Retinal pigment epithelial cell (primary cell): ENCODE data around the gene CLEC16A.
A peak's percentile ranks its signal among the peaks of the same experiment; 100 is the strongest.

ENCODE experiments used
- DNase-seq: peaks from one replicate; pipeline ENCODE4 v3.0.0-alpha.2; 2010; ENCODE audit warnings: low read depth
- H3K4me3 ChIP-seq: 2 replicates; pipeline ENCODE4 v1.5.1; 2011; ENCODE audit warnings: mild to moderate bottlenecking, low read length, control low read depth, moderate library complexity
- TF ChIP-seq, protein P1 (sequence below): conservative IDR thresholded peaks from 2 replicates; pipeline ENCODE4 v1.5.1; 2011; ENCODE audit warnings: low read depth, low read length, control low read depth, inconsistent platforms

Gene CLEC16A

DNA sequence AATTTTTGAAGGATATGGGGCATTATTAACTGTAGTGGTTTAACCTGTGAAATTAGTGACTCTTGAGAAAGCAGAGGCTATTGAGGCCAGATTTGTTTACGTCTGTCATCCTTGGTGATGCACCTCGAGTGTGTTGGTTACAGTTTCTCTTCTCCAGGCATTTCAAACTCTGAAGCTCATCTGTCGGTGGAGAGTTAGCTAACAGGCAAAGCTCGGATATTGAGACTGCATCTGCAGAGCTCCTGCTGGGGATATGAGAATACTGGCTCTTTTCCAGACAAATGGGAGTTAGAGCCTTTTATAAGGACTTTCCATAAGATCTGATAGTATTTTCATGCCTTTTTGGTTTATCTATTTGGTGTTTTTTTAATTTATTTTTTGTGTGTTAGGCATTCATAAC is 6.7 kb downstream of the CLEC16A start:
- DNase-seq = no peak
- H3K4me3 ChIP-seq = no peak overlapping the region
- TF ChIP-seq, protein P1, sequence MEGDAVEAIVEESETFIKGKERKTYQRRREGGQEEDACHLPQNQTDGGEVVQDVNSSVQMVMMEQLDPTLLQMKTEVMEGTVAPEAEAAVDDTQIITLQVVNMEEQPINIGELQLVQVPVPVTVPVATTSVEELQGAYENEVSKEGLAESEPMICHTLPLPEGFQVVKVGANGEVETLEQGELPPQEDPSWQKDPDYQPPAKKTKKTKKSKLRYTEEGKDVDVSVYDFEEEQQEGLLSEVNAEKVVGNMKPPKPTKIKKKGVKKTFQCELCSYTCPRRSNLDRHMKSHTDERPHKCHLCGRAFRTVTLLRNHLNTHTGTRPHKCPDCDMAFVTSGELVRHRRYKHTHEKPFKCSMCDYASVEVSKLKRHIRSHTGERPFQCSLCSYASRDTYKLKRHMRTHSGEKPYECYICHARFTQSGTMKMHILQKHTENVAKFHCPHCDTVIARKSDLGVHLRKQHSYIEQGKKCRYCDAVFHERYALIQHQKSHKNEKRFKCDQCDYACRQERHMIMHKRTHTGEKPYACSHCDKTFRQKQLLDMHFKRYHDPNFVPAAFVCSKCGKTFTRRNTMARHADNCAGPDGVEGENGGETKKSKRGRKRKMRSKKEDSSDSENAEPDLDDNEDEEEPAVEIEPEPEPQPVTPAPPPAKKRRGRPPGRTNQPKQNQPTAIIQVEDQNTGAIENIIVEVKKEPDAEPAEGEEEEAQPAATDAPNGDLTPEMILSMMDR = no peak

DNA sequence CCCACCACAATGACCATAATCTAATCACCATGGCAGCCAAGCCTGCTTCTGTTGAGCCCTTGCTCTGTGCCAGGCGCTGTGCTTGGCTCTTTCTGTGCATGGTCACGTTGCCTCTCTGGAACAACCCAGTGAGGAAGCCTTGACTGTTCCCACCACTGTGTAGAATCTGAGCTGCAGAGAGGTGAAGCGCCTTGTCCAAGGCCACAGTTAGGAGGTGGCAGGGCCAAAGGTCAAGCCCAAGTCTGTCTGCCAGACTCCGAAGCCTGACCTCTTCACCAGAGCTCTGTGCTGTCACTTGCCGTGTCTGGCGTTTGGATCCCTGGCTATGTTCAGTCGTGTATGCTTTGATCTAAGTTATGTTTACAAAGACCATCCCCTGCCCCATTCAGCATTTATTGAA is 10.5 kb downstream of the CLEC16A start:
- no peak for DNase-seq
- H3K4me3 ChIP-seq = no peak overlapping the region
- TF ChIP-seq, protein P1 = no peak

GRCh38 chr16:10957771-10958482 is 13.6 kb downstream of the CLEC16A start:
- no peak overlapping the region for H3K4me3 ChIP-seq
- no peak for DNase-seq
- TF ChIP-seq, protein P1 = no peak

DNA sequence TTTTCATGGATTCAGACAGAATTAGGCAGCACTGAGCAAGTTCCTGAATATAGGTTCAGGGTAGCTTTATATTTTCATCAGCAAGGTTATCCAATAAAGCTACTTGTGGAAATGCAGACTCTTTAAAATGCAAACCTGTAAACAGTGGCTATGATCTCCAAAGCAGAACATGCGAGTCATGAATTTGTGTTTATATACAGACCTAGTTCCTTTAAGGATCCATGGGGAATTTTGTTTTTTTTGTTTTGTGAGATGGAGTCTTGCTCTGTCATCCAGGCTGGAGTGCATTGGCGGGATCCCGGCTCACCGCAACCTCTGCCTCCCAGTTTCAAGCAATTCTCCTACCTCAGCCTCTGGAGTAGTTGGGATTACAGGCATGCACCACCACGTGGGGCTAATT is 14.8 kb downstream of the CLEC16A start:
- no peak for DNase-seq
- H3K4me3 ChIP-seq = no peak overlapping the region
- TF ChIP-seq, protein P1 = no peak

DNA sequence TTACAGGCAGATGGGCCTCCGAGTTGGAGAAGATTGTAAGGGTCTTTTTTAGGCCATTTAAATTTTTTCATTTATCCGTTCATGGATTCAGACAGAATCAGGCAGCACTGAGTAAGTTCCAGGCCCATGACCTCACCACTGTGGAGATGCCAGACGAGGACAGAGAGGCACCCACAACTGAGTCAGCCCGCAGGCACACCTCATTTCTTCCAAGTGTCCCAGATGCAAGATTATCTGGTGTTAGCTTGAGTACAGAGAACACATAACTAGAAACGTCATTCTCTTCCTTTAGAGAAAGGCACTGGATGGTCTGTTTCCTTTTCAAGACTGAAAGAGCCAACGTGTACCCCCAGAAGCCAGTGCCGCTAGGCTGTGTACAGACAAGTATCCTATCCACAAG is 16.9 kb downstream of the CLEC16A start:
- DNase-seq = peak; percentile 39
- TF ChIP-seq, protein P1 = no peak
- no peak overlapping the region for H3K4me3 ChIP-seq

DNA sequence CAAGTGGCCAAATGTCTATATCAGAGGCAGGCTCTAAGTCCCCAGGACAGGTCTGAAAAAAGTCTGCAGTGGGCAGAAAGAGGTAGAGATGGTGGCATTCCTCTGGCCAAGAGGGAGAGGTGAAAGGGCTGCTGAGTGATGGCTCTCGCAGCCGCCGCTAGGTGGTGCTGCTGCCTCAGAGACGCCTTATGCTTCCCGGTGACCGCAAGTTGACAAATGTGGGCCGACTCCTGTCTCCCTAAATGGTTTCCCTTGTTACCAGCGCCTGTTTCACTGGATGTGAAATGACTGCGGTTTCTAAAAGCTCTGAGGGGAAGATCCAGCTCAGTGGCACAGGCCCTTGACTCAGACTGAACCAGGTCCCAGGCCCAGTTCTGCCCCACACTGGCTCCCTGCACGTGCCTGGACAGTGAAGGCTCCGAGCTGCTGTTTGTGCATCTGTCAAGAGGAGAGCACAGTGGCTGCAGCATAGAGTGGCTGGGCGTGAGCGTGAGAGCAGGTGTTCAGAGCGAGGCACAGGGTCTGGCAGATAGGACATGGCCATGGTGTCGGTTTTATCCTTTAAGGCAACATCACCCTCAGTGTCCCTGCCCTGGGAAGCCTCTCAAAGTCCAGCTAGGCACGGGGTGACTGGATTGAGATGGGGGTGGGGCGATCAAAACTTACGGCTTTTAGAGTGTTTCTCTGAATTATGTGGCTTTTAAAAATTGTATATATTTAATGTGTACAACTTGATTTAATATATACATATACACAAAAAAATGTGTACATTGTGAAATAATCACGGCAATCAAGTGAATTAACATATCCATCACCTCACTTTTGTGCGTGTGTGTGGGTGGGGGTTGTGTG is 19.9 kb downstream of the CLEC16A start:
- no peak overlapping the region for H3K4me3 ChIP-seq
- DNase-seq = no peak
- TF ChIP-seq, protein P1 = peak; percentile 95

DNA sequence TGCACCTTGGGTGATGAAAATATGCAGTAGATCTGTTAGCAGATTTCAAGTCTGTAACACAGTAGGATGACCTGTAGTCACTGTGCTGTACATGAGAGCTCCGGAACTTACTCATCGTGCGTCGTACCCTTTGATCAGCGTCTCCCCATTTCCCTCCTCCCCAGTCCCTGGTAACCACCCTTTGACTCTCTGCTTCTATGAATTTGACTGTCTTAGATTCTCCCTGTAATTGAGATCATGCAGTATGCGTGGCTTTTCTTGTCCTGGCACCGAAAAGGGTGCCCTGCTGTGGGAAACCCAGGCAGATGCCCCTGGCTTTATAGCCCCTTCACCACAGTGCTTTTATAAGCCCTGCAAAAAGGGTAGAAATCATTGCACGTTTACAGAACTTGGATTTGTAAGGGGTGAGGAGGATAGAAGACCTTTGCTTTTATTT is 20.5 kb downstream of the CLEC16A start:
- H3K4me3 ChIP-seq = no peak overlapping the region
- TF ChIP-seq, protein P1 = no peak
- no peak for DNase-seq
